Lung (tissue), 16 donors: ENCODE data around the gene UGCG. TPM values are rescaled to one million over a fixed set of nuclear protein-coding genes. Genes with fewer than 3 reads are reported as not detected.

Experiments
- ATAC-seq: fragments of 200-7000 bp; cut with Tn5 transposase; one replicate; pipeline ENCODE4 v1.9.1; 2020; ENCODE audit warnings: moderate number of reproducible peaks; ENCODE audit not compliant: insufficient read depth, low FRiP score
- DNase-seq, 3 donors: peaks; one replicate each; pipeline ENCODE4 v3.0.0-alpha.2; 2013 to 2017
- H3K27ac ChIP-seq, 2 donors: one replicate each; pipeline ENCODE4 v1.5.1; 2013; ENCODE audit warnings: mild to moderate bottlenecking in 2 of 2, moderate library complexity in 2 of 2, control low read depth in 1 of 2, inconsistent platforms in 1 of 2, low read depth in 1 of 2, low read length in 1 of 2
- H3K27me3 ChIP-seq, 3 donors: one replicate each; pipeline ENCODE4 v1.5.1; 2013; ENCODE audit warnings: low read length in 2 of 3; ENCODE audit not compliant: control insufficient read depth in 3 of 3, insufficient read depth in 3 of 3
- H3K36me3 ChIP-seq, 4 donors: one replicate each; pipeline ENCODE4 v1.5.1; 2013; ENCODE audit warnings: low read length in 4 of 4, mild to moderate bottlenecking in 1 of 4, moderate library complexity in 1 of 4; ENCODE audit not compliant: control insufficient read depth in 4 of 4, insufficient read depth in 4 of 4
- H3K4me1 ChIP-seq, 5 donors: one replicate each; pipeline ENCODE4 v1.5.1; 2013; ENCODE audit warnings: low read length in 5 of 5, mild to moderate bottlenecking in 2 of 5, moderate library complexity in 1 of 5; ENCODE audit not compliant: control insufficient read depth in 5 of 5, insufficient read depth in 5 of 5
- H3K4me3 ChIP-seq: one replicate; pipeline ENCODE4 v1.5.1; 2013; ENCODE audit warnings: mild to moderate bottlenecking, control low read depth, moderate library complexity
- H3K9ac ChIP-seq, 2 donors: one replicate each; pipeline ENCODE4 v1.5.1; 2013; ENCODE audit warnings: low read length in 2 of 2, control low read depth in 1 of 2; ENCODE audit not compliant: insufficient read depth in 1 of 2
- H3K9me3 ChIP-seq, 4 donors: one replicate each; pipeline ENCODE4 v1.5.1; 2013; ENCODE audit warnings: low read length in 3 of 4, mild to moderate bottlenecking in 1 of 4, moderate library complexity in 1 of 4; ENCODE audit not compliant: control insufficient read depth in 4 of 4, insufficient read depth in 3 of 4
- WGBS, 2 donors: extraction: QIAGEN DNeasy Blood & Tissue Kit; methylation state at CpG; one replicate each; pipeline ENCODE4 v1.1.7; 2013; 5-methylcytosine and 5-hydroxymethylcytosine counted together
- long read RNA-seq, 5 donors: transcript quantifications; one replicate each; lab custom pipeline, GENCODE V29; 2026
- polyA plus RNA-seq, 2 donors: library from polyadenylated mRNA; stranded (reverse); fragments of 200-250 nt; gene quantifications; one replicate each; pipeline ENCODE4 v1.2.1, GENCODE V29; 2013
- total RNA-seq, 2 donors: library from RNA; depleted of rRNA in 1 of 2; stranded (reverse); fragments of >200 nt in 1 of 2; gene quantifications; one replicate each; pipeline ENCODE4 v1.2.1, GENCODE V29; 2014 to 2021
- TF ChIP-seq, protein P1 (sequence below): IDR thresholded peaks from 2 replicates; pipeline ENCODE4 v1.5.1; 2012; ENCODE audit warnings: mild to moderate bottlenecking; ENCODE audit errors: control extremely low read depth, extremely low read depth
- donor health status: control.
- donor health status: control.
- donor health status: Bipolar disorder and iron deficiency.
- donor health status: healthy.
- donor health status: DM: yes; HTN: yes; CAD: no.

UGCG gene
- total RNA-seq (100 to 1,000 TPM in 1 of 2 donors, 10 to 100 TPM in 1; 39.0 to 157 TPM), polyA plus RNA-seq (10 to 100 TPM; 32.2 to 36.1 TPM)
- long read RNA-seq, donor 1, full-length matches to known transcripts: 12 of 12 reads
- long read RNA-seq, donor 1, partial matches to known transcripts: 0 of 12 reads
- long read RNA-seq, donor 1, other reads (novel, unspliced or antisense): 0 of 12 reads
- long read RNA-seq, donor 2, full-length matches to known transcripts: 6 of 6 reads
- long read RNA-seq, donor 2, partial matches to known transcripts: 0 of 6 reads
- long read RNA-seq, donor 2, other reads (novel, unspliced or antisense): 0 of 6 reads
- long read RNA-seq, donor 3, full-length matches to known transcripts: 4 of 4 reads
- long read RNA-seq, donor 3, partial matches to known transcripts: 0 of 4 reads
- long read RNA-seq, donor 3, other reads (novel, unspliced or antisense): 0 of 4 reads
- long read RNA-seq, donor 4, full-length matches to known transcripts: 2 of 2 reads
- long read RNA-seq, donor 4, partial matches to known transcripts: 0 of 2 reads
- long read RNA-seq, donor 4, other reads (novel, unspliced or antisense): 0 of 2 reads
- long read RNA-seq, donor 5, full-length matches to known transcripts: 14 of 134 reads
- long read RNA-seq, donor 5, partial matches to known transcripts: 120 of 134 reads
- long read RNA-seq, donor 5, other reads (novel, unspliced or antisense): 0 of 134 reads

- ATAC-seq: peak; percentile 98
Observed at GRCh38 chr9:111895996-111896941, at the start of gene UGCG. UGCG (plus strand) TSS chr9:111896814; CDS start chr9:111897216, 402 bp downstream.

DNA sequence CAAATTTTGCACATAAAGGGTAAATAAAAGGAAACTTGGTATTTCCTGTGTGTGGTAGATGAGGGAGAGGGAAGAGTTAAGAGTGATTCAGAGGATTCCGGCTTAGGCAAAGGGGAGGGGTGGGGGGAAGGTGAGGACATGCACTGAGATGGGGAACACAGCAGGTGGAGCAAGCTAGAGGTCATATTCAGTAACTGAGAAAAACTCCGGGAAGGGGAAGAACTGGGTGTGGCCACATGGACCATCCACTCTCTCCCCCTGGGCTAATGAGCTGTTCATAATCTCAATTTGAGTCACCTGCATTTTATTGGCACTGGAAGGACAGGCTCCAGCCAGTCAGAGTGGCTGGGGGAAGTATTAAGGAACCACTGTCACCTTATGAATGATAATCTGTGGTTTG is 45.1 kb upstream of the UGCG start:
- Histone ChIP-seq H3K4me1 (peaks cover 0 to 2% (median 0%) of the 10 kb centered on the region in 5 donors), H3K36me3 (no peaks in the 10 kb centered on the region), H3K9ac (no peak overlapping the region), H3K27ac (no peak overlapping the region), H3K9me3 (no peaks in the 10 kb centered on the region), H3K4me3 (no peak overlapping the region), H3K27me3 (no peaks in the 10 kb centered on the region)
- TF ChIP-seq, protein P1, sequence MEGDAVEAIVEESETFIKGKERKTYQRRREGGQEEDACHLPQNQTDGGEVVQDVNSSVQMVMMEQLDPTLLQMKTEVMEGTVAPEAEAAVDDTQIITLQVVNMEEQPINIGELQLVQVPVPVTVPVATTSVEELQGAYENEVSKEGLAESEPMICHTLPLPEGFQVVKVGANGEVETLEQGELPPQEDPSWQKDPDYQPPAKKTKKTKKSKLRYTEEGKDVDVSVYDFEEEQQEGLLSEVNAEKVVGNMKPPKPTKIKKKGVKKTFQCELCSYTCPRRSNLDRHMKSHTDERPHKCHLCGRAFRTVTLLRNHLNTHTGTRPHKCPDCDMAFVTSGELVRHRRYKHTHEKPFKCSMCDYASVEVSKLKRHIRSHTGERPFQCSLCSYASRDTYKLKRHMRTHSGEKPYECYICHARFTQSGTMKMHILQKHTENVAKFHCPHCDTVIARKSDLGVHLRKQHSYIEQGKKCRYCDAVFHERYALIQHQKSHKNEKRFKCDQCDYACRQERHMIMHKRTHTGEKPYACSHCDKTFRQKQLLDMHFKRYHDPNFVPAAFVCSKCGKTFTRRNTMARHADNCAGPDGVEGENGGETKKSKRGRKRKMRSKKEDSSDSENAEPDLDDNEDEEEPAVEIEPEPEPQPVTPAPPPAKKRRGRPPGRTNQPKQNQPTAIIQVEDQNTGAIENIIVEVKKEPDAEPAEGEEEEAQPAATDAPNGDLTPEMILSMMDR: no peak
- DNase-seq: no peak
- WGBS, 2 donors: 7 to 27% methylated on average over 2 of the region's 2 CpGs
- peak; percentile 53 for ATAC-seq

More at GRCh38 chr9:111895996-111896941, at the start of gene UGCG:
- TF ChIP-seq, protein P1: no peak
- H3K4me1 ChIP-seq: peaks cover under 1 to 34% (median 10%) of the 10 kb centered on the region in 5 donors
- H3K36me3 ChIP-seq: no peaks in the 10 kb centered on the region
- peak; percentile 93 to 97 (median 93) for DNase-seq
- no peaks in the 10 kb centered on the region for H3K9me3 ChIP-seq
- H3K4me3 ChIP-seq: peak within 1 kb of the TSS; percentile 79
- H3K27ac ChIP-seq: peak within 1 kb of the TSS; percentile 90 to 98
- H3K27me3 ChIP-seq: no peaks in the 10 kb centered on the region
- H3K9ac ChIP-seq: peak within 1 kb of the TSS; percentile 78 to 80
- 1% methylated on average over 73 to 84 of the region's 84 CpGs for WGBS, 2 donors

DNA sequence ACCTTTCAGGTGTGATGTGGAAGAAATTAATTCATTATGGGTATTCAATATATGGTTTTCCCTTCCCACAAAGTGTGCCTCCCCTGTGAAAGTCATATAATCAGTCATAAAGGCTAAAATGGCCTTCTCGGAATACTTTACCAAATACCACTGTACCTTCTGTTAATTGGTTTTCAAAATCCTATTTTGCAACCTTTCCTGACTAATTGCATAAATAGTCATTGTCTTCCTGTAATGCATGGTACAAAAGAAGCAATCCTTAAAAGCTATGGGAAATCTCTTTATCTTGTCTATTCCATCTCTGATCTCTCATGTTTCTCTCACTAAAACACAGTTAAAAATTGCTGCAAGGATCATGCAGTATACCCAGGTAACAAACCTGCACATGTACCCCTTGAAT is 44.3 kb upstream of the UGCG start:
- Histone ChIP-seq H3K4me1 (peaks cover 0 to 2% (median 0%) of the 10 kb centered on the region in 5 donors), H3K4me3 (no peak overlapping the region), H3K27ac (no peak overlapping the region), H3K9me3 (no peaks in the 10 kb centered on the region), H3K27me3 (no peaks in the 10 kb centered on the region), H3K9ac (no peak overlapping the region), H3K36me3 (no peaks in the 10 kb centered on the region)
- WGBS, 2 donors: 50 to 85% methylated on average over 1 of the region's 1 CpG
- no peak for DNase-seq
- TF ChIP-seq, protein P1: no peak
- no peak for ATAC-seq
